GM23338 (cell line): ENCODE results near the gene ANKS1B. TPM values are rescaled to one million over a fixed set of nuclear protein-coding genes. Genes with fewer than 3 reads are reported as not detected.

Source experiments
- ATAC-seq: fragments of 200-7000 bp; cut with Tn5 transposase; 3 replicates; pipeline ENCODE4 v1.9.1; 2020
- DNase-seq: peaks from one replicate; pipeline ENCODE4 v3.0.0-alpha.2; 2015; ENCODE audit warnings: low spot score
- H2AFZ ChIP-seq: fragments of 200-600 bp; sonication (generic); 2 replicates; pipeline ENCODE4 v1.8.0; 2016; ENCODE audit warnings: antibody characterized with exemption, mild to moderate bottlenecking, moderate library complexity
- H3F3A ChIP-seq: fragments of 200-600 bp; sonication (generic); replicated peaks from 2 replicates; pipeline ENCODE4 v1.8.0; 2017; ENCODE audit warnings: antibody characterized with exemption, mixed run types, low read depth
- H3K27ac ChIP-seq: fragments of 200-600 bp; sonication (generic); 2 replicates; pipeline ENCODE4 v1.6.1; 2016; ENCODE audit warnings: low read depth
- H3K27me3 ChIP-seq: fragments of 200-600 bp; sonication (generic); 2 replicates; pipeline ENCODE4 v1.8.0; 2016; ENCODE audit warnings: mild to moderate bottlenecking, mixed run types, moderate library complexity; ENCODE audit not compliant: insufficient read depth
- H3K36me3 ChIP-seq: fragments of 200-600 bp; sonication (generic); 2 replicates; pipeline ENCODE4 v1.8.0; 2016; ENCODE audit warnings: mild to moderate bottlenecking; ENCODE audit not compliant: insufficient read depth
- H3K4me1 ChIP-seq: fragments of 200-600 bp; sonication (generic); 2 replicates; pipeline ENCODE4 v1.8.0; 2016; ENCODE audit warnings: mild to moderate bottlenecking, moderate library complexity; ENCODE audit not compliant: insufficient read depth
- H3K4me2 ChIP-seq: fragments of 200-600 bp; sonication (generic); 2 replicates; pipeline ENCODE4 v1.7.1; 2017; ENCODE audit warnings: mixed run types
- H3K4me3 ChIP-seq: fragments of 200-600 bp; sonication (generic); 2 replicates; pipeline ENCODE4 v1.6.1; 2016; ENCODE audit warnings: mixed run types
- H3K79me2 ChIP-seq: fragments of 200-600 bp; sonication (generic); replicated peaks from 2 replicates; pipeline ENCODE4 v1.8.0; 2017; ENCODE audit warnings: mild to moderate bottlenecking; ENCODE audit not compliant: insufficient read depth
- H3K9me2 ChIP-seq: fragments of 200-600 bp; sonication (generic); 2 replicates; pipeline ENCODE4 v1.8.0; 2017; ENCODE audit not compliant: insufficient read depth
- H4K20me1 ChIP-seq: fragments of 200-600 bp; sonication (generic); replicated peaks from 2 replicates; pipeline ENCODE4 v1.8.0; 2017; ENCODE audit warnings: mild to moderate bottlenecking; ENCODE audit not compliant: insufficient read depth
- H3K27ac Mint-ChIP-seq: 2 replicates; pipeline ENCODE4 v1.8.0; 2020; ENCODE audit warnings: inconsistent platforms, mild to moderate bottlenecking, moderate library complexity, mixed read lengths
- H3K27me3 Mint-ChIP-seq: 3 replicates; pipeline ENCODE4 v1.8.0; 2022; ENCODE audit warnings: low read depth, mild to moderate bottlenecking, moderate library complexity, mixed read lengths, inconsistent platforms; ENCODE audit not compliant: insufficient read depth, poor library complexity
- H3K36me3 Mint-ChIP-seq: 3 replicates; pipeline ENCODE4 v1.8.0; 2021; ENCODE audit warnings: low read depth, mild to moderate bottlenecking, inconsistent platforms, moderate library complexity, mixed read lengths
- H3K4me1 Mint-ChIP-seq: 3 replicates; pipeline ENCODE4 v1.8.0; 2020; ENCODE audit warnings: mild to moderate bottlenecking, inconsistent platforms, mixed read lengths
- H3K4me3 Mint-ChIP-seq: 3 replicates; pipeline ENCODE4 v1.8.0; 2021; ENCODE audit warnings: moderate library complexity, mild to moderate bottlenecking, inconsistent platforms, mixed read lengths
- H3K9me3 Mint-ChIP-seq: 3 replicates; pipeline ENCODE4 v1.8.0; 2020; ENCODE audit warnings: moderate library complexity, mild to moderate bottlenecking, inconsistent platforms, mixed read lengths
- CREB1 ChIP-seq: fragments of 250-450 bp; sonication (Bioruptor Pico); IDR thresholded peaks from 2 replicates; pipeline ENCODE4 v1.5.0; 2020; ENCODE audit warnings: low read depth, mild to moderate bottlenecking, moderate library complexity
- CTCF ChIP-seq, 2 experiments: fragments of 200-600 bp in 1 of 2; sonication (generic) in 1 of 2; conservative IDR thresholded peaks; 2 replicates each; pipeline versions ENCODE4 v1.5.1 to v1.6.1; 2016 to 2017; ENCODE audit warnings: antibody characterized with exemption in 2 of 2, low read depth in 2 of 2, mild to moderate bottlenecking in 2 of 2, moderate library complexity in 1 of 2
- ETS1 ChIP-seq: IDR thresholded peaks from 2 replicates; pipeline ENCODE4 v1.6.1; 2016; ENCODE audit warnings: antibody characterized with exemption
- EZH2 ChIP-seq: fragments of 200-600 bp; sonication (generic); IDR thresholded peaks from one replicate; pipeline ENCODE4 v1.8.0; 2017; ENCODE audit warnings: antibody characterized with exemption, mild to moderate bottlenecking, low read depth; ENCODE audit not compliant: unreplicated experiment
- NANOG ChIP-seq: IDR thresholded peaks from 2 replicates; pipeline ENCODE4 v1.6.1; 2016; ENCODE audit warnings: antibody characterized with exemption, borderline replicate concordance
- POLR2AphosphoS5 ChIP-seq: IDR thresholded peaks from 2 replicates; pipeline ENCODE4 v1.6.1; 2016; ENCODE audit warnings: antibody characterized with exemption, low read depth
- REST ChIP-seq: IDR thresholded peaks from one replicate; pipeline ENCODE4 v1.6.1; 2018; ENCODE audit warnings: antibody characterized with exemption; ENCODE audit not compliant: unreplicated experiment
- STAT1 ChIP-seq: IDR thresholded peaks from one replicate; pipeline ENCODE4 v1.6.1; 2016; ENCODE audit warnings: antibody characterized with exemption; ENCODE audit not compliant: unreplicated experiment
- ZNF114 ChIP-seq: fragments of 250-450 bp; sonication (Bioruptor Pico); IDR thresholded peaks from 2 replicates; pipeline ENCODE4 v1.5.0; 2020; ENCODE audit warnings: mild to moderate bottlenecking, moderate library complexity
- ZNF462 ChIP-seq: fragments of 250-450 bp; sonication (Bioruptor Pico); IDR thresholded peaks from 2 replicates; pipeline ENCODE4 v1.5.0; 2020; ENCODE audit warnings: mild to moderate bottlenecking, moderate library complexity
- polyA plus RNA-seq: library from polyadenylated mRNA; unstranded; fragments of >200 nt; fragmentation: Nextera tagmentation; extraction: Ambion mirVana; gene quantifications from 2 replicates; pipeline ENCODE4 v1.2.1, GENCODE V29; 2016
- total RNA-seq: library from RNA; depleted of rRNA; stranded (reverse); fragments of >200 nt; shearing (Covaris generic); gene quantifications from 2 replicates; pipeline ENCODE4 v1.2.3, GENCODE V29; 2014

The ANKS1B gene
- total and polyA plus RNA-seq, 2 experiments from 2014 or later, result 4.3 to 5.8 TPM

- TF ChIP-seq CTCF (conservative IDR thresholded peaks at IDR 0.05; ENCODE audit: low read depth in 2 of 2) (no peak), POLR2AphosphoS5 (no peak), STAT1 (no peak), CREB1 (CRISPR knock-in tag) (no peak), EZH2 (no peak)
Measured at GRCh38 chr12:98780261-98780660, 1204.5 kb downstream of the ANKS1B start (continued).

- Histone ChIP-seq H3K27me3 (no peaks in the 10 kb centered on the region), H3K27ac (no peak overlapping the region), H3K4me2 (no peak overlapping the region), H3K4me3 (no peak overlapping the region), H3K79me2 (no peaks in the 10 kb centered on the region), H2AFZ (no peak overlapping the region), H3K4me1 (no peaks in the 10 kb centered on the region), H3K9me2 (no peaks in the 10 kb centered on the region), H4K20me1 (no peaks in the 10 kb centered on the region), H3F3A (no peaks in the 10 kb centered on the region), H3K36me3 (no peaks in the 10 kb centered on the region; the same call in 1 of the 2 replicates)
- no peaks in the 10 kb centered on the region for H3K27me3 Mint-ChIP-seq
- no peak for DNase-seq
- H3K36me3 Mint-ChIP-seq, result peaks cover 8% of the 10 kb centered on the region
- no peak overlapping the region for H3K27ac Mint-ChIP-seq
- H3K4me1 Mint-ChIP-seq, result no peaks in the 10 kb centered on the region
- H3K4me3 Mint-ChIP-seq, result no peak overlapping the region
- no peak for ATAC-seq
- H3K9me3 Mint-ChIP-seq, result peaks cover 4% of the 10 kb centered on the region; the same call in 2 of the 3 replicates
- TF ChIP-seq STAT1, result no peak
- no peak for TF ChIP-seq REST
- no peak for TF ChIP-seq ETS1
- no peak for TF ChIP-seq NANOG
- TF ChIP-seq ZNF462 (CRISPR knock-in tag), result no peak
- no peak for TF ChIP-seq CTCF (conservative IDR thresholded peaks at IDR 0.05; ENCODE audit: low read depth in 2 of 2)
- TF ChIP-seq CREB1 (CRISPR knock-in tag), result no peak
- no peak for TF ChIP-seq ZNF114 (CRISPR knock-in tag)
- TF ChIP-seq POLR2AphosphoS5, result no peak
Measured at GRCh38 chr12:98772818-98773217, 1211.9 kb downstream of the ANKS1B start.
